ENCODE results near the gene TOX2.

The TOX2 gene

GRCh38 chr20:44113618-44114376, 199.1 kb downstream of the TOX2 start:
- DNase-seq, result no peak

GRCh38 chr20:44115181-44115580, 200.5 kb downstream of the TOX2 start:
- DNase-seq, result no peak

- no peak for DNase-seq
Measured at GRCh38 chr20:44115762-44116644, 201.4 kb downstream of the TOX2 start.

GRCh38 chr20:44117296-44118184, 202.9 kb downstream of the TOX2 start:
- no peak for DNase-seq

GRCh38 chr20:44118185-44119033, 203.8 kb downstream of the TOX2 start:
- no peak for DNase-seq
